Cardiac fibroblast (primary cell): ENCODE data around the gene SLCO2A1.
A peak's percentile ranks its signal among the peaks of the same experiment; 100 is the strongest.

ENCODE experiments used
- DNase-seq, 2 donors: peaks; one replicate each; pipeline versions ENCODE4 v3.0.0 to v3.0.0-alpha.2; 2010; ENCODE audit warnings: low read depth in 2 of 2
- H3K4me3 ChIP-seq, 2 donors: replicated peaks in 1 of 2; 1 replicate in 1 of 2; 2 replicates in 1 of 2; pipeline ENCODE4 v1.5.1; 2011; ENCODE audit warnings: low read depth in 2 of 2, low read length in 2 of 2, mild to moderate bottlenecking in 2 of 2, moderate library complexity in 1 of 2
- CTCF ChIP-seq: IDR thresholded peaks from one replicate; pipeline ENCODE4 v1.5.1; 2011; ENCODE audit warnings: low read depth, mild to moderate bottlenecking, low read length, inconsistent platforms

Gene SLCO2A1

GRCh38 chr3:134060561-134061385 lies 31.0 kb upstream of the SLCO2A1 start:
- DNase-seq, result peak in 1 of 2 donors; percentile 63
- TF ChIP-seq CTCF, result no peak
- H3K4me3 ChIP-seq, result no peak overlapping the region

- no peak for TF ChIP-seq CTCF
- H3K4me3 ChIP-seq, result no peak overlapping the region
- DNase-seq, result peak in 1 of 2 donors; percentile 31
Observed at GRCh38 chr3:134059671-134060560, 30.2 kb upstream of the SLCO2A1 start.

- no peak overlapping the region for H3K4me3 ChIP-seq
- DNase-seq, result no peak
- TF ChIP-seq CTCF, result no peak
Observed at GRCh38 chr3:134059035-134059601, 29.4 kb upstream of the SLCO2A1 start.

GRCh38 chr3:134057654-134058110 lies 28.0 kb upstream of the SLCO2A1 start:
- no peak for TF ChIP-seq CTCF
- no peak overlapping the region for H3K4me3 ChIP-seq
- DNase-seq, result no peak

- DNase-seq, result peak in 1 of 2 donors; percentile 58
- H3K4me3 ChIP-seq, result no peak overlapping the region
Observed at GRCh38 chr3:134057006-134057653, 27.4 kb upstream of the SLCO2A1 start.

More at GRCh38 chr3:134057006-134057653, 27.4 kb upstream of the SLCO2A1 start:
- no peak for TF ChIP-seq CTCF
